Fibroblast of the aortic adventitia (primary cell): ENCODE results near the gene VSTM1. TPM values are rescaled to one million over a fixed set of nuclear protein-coding genes. Genes with fewer than 3 reads are reported as not detected.
"Not testable (repeated sequence)": the region's sequence is repeated elsewhere in the genome, so short reads cannot be mapped to it uniquely, and the experiment has no call there.

Source experiments
- DNase-seq: peaks from one replicate; pipeline ENCODE4 v3.0.0-alpha.2; 2010; ENCODE audit warnings: low read depth
- H3K4me3 ChIP-seq: 2 replicates; pipeline ENCODE4 v1.5.1; 2011; ENCODE audit warnings: low read depth, mild to moderate bottlenecking, control low read depth, low read length, moderate library complexity
- CTCF ChIP-seq: IDR thresholded peaks from 2 replicates; pipeline ENCODE4 v1.5.1; 2011; ENCODE audit warnings: mild to moderate bottlenecking, low read length, control low read depth, inconsistent platforms; ENCODE audit not compliant: insufficient read depth
- total RNA-seq: library from RNA; depleted of rRNA; stranded (reverse); fragments of >200 nt; gene quantifications from 2 replicates; pipeline ENCODE4 v1.2.3, GENCODE V29; 2012; ENCODE audit warnings: low replicate concordance

The VSTM1 gene
- total RNA-seq, 1 donor: not detected

DNA sequence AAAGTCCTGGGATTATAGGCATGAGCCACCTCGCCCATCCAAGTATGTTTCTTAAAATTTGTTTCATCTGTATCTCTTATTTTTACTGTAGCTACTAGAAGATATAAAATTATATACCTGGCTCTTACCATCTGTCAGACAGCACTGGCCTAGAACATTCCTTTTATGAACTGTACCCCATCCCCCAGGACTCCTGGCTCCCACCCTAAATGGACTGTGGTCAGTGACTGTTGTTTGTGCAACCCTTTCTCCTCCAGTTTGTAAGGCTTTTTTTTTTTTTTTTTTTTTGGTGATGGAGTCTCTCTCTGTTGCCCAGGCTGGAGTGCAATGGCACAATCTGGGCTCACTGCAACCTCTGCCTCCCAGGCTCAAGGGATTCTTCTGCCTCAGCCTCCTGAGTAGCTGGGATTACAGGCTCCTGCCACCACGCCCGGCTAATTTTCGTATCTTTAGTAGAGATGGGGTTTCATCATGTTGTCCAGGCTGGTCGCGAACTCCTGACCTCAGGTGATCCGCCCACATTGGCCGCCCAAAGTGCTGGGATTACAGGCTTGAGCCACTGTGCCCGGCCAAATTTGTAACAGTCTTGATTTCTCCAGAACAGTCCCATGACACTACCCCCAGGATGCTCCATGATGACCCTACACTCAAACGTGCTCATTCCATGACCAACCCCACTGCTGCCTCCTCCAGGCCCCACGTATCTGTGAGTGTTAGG lies 41.5 kb upstream of the VSTM1 start:
- H3K4me3 ChIP-seq: no peak overlapping the region
- TF ChIP-seq CTCF: no peak
- DNase-seq: no peak

- DNase-seq: peak; percentile 98
Measured at GRCh38 chr19:54102421-54103169, 38.9 kb upstream of the VSTM1 start, which contains the start of gene NDUFA3. NDUFA3 (plus strand) TSS chr19:54102855; CDS start chr19:54102879, 24 bp downstream.

GRCh38 chr19:54100561-54100960 lies 36.9 kb upstream of the VSTM1 start, which contains the start of gene OSCAR:
OSCAR (minus strand) TSS chr19:54100803; CDS start chr19:54100792, 11 bp downstream.
- H3K4me3 ChIP-seq: peak within 1 kb of the TSS; percentile 13
- DNase-seq: peak; percentile 33
- TF ChIP-seq CTCF: no peak

More at GRCh38 chr19:54102421-54103169, 38.9 kb upstream of the VSTM1 start, which contains the start of gene NDUFA3:
- peak within 1 kb of the TSS; percentile 96 for H3K4me3 ChIP-seq
- no peak for TF ChIP-seq CTCF

GRCh38 chr19:54099903-54100255 lies 36.2 kb upstream of the VSTM1 start:
- DNase-seq, H3K4me3 ChIP-seq: not testable (repeated sequence)

DNA sequence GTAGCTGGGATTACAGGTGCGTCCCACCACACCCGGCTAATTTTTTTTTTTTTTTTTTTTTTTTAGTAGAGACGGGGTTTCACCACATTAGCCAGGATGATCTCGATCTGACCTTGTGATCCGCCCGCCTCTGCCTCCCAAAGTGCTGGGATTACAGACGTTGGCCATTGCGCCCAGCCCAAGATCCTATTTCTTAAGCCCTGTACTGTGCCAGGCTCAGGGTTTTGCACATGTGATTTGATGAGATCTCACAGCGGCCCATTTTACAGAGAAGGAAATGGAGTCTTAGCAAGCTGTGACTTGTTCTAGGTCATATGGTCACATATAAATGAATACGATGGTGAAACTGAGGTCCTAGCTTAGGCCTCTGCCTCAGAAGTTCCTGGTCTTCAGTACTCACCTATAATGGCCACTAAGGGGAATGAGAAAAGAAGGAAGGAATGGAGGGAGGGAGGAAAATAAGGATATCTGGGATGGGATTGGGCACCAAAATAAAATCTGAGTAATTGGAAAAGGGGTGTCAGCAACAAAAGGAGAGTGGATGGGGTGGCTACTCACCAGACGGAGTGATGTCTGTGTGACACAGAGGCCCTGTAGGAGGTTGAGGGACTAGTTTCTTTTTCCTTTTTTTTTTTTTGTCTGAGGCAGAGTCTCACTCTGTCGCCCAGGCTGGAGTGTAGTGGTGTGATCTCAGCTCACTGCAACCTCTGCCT lies 35.6 kb upstream of the VSTM1 start:
- no peak overlapping the region for H3K4me3 ChIP-seq
- no peak for DNase-seq
- no peak for TF ChIP-seq CTCF

- H3K4me3 ChIP-seq: peak overlapping the region; percentile 49
Measured at GRCh38 chr19:54096617-54097106, 33.0 kb upstream of the VSTM1 start.

GRCh38 chr19:54095859-54096616 lies 32.3 kb upstream of the VSTM1 start:
- DNase-seq: peak; percentile 39

More at GRCh38 chr19:54096617-54097106, 33.0 kb upstream of the VSTM1 start:
- peak; percentile 48 for TF ChIP-seq CTCF
- peak; percentile 59 for DNase-seq

More at GRCh38 chr19:54095859-54096616, 32.3 kb upstream of the VSTM1 start:
- H3K4me3 ChIP-seq: peak overlapping the region; percentile 56
